ENCODE results near the gene HS2ST1.

- TF ChIP-seq POLR2AphosphoS5 (IDR thresholded peaks at IDR 0.05) (no peak), CTCF (IDR thresholded peaks at IDR 0.05) (no peak)
Measured at GRCh38 chr1:87137342-87137739, 222.9 kb downstream of the HS2ST1 start.
